GM12873 (cell line): ENCODE results near the gene SLC12A8.

ENCODE experiments used
- CTCF ChIP-seq: IDR thresholded peaks from 2 replicates; pipeline ENCODE4 v1.5.1; 2012; ENCODE audit warnings: low read depth, mild to moderate bottlenecking, moderate library complexity, low read length, control low read depth; ENCODE audit not compliant: insufficient read depth; ENCODE audit errors: missing control alignments

SLC12A8 gene

DNA sequence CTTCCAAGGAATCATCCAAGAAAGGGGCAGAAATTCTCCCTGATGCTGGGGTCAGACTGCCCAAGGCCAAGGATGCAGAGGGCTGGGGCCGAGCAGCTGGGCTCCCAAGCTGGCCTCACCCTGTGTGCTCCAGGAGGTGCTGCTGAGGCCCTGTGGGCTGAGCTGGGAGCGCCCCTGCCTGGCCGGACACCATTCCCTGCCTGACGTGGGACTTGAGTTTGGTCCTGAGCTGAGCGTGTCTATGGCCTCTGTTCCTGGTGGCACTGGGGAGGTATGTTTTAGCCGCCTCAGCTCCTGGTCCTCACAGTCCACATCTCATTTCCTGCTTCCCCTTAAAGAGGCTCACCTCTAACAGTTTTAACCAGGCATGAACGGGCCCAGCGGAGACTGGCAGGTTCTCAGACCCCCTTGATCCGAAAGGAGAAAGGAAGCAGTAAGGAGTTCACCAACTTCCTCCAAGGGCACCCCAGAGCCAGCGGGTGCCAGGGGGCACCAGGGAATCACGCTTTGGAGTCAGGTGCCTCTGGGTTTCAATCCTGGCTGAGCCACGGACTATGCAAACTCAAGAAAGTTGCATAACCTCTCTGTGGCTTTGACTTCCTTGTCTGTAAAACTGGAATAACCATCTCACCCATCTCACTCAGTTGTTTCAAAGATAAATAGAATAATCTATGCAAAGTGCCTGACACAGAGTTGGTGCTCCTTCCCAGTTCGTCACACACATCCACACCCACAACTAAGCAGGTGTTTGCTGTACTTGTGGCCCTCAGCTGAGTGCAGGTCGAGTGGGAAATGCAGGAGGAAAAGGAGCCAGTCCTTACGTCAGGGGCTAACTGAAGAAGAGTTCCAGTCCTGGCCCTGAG is 48.6 kb downstream of the SLC12A8 start:
- peak; percentile 29 for TF ChIP-seq CTCF

DNA sequence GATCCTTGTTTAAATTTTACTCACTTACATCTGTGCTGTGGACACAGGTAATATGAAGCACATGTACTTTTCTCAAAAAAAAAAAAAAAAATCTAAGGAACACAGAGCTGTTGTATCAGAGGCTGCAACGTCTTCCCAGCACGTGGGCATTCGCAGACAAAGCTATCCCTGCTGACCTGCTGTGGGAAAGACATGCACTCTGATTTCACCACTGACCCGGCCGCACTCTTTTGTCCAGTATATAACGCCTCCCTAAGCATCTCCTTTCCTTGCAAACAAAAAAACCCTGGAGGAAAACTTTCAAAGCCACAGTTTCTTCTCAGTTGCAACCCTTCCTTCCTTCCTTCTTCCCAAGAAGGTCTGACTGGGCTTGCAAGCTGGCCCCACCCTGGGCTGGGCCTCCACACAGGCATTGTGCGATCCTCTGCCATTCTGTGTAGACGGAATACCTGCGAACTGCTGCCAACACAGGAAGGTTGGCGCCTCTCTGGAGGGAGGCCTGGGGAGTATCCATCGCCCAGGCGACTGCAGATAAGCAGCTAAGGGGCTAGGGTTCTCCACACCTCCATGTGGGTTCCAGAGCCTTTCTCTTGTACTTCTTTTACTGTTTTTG is 50.8 kb downstream of the SLC12A8 start:
- no peak for TF ChIP-seq CTCF

GRCh38 chr3:125160606-125161371 is 51.8 kb downstream of the SLC12A8 start:
- no peak for TF ChIP-seq CTCF

DNA sequence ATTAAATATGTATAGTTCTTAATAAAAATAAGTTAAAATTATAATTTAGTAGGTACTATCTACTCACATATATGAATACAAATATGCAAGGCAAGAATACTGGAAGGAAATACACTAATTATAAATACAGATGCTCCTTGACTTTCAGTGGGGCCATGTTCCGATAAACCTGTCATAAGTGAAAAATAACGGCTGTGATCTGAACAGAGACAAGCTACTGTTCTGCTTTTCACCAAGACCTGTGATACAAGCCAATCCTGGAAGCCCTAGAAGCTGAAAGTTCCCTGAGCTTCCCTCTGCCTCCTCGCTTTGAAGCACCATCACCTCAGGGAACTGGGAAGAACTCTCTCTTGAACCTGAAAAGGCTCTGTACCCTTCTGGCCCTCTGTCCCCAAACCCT is 55.4 kb downstream of the SLC12A8 start:
- no peak for TF ChIP-seq CTCF

DNA sequence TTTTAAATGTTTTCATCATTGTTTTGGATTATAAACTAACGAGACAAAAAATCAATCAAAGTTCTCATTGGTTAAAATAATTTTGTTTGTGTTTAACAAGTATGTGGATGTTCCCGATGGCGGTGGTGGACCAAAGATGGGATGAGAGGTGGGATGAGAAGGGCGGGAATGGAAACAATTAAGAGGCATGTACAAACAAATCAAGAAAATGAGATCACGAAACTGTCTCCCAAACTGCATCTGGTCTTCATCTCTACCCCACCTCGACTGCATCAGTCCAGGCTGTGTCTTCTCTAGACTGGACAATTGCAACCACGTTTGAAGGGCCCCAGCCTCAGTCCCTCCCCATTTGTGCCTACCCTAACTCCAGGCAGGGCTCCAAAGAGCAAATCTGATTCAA is 56.1 kb downstream of the SLC12A8 start:
- TF ChIP-seq CTCF: no peak

- TF ChIP-seq CTCF: peak; percentile 4
These were observed 57.7 kb downstream of the SLC12A8 start for GRCh38 chr3:125154800-125155269.

GRCh38 chr3:125154110-125154509 is 58.4 kb downstream of the SLC12A8 start:
- TF ChIP-seq CTCF: no peak
